ENCODE results near the gene BSCL2. TPM values are rescaled to one million over a fixed set of nuclear protein-coding genes. Genes with fewer than 3 reads are reported as not detected.

Gene BSCL2
- total RNA-seq, 4 donors from 2014 or later: 61.7 to 155 (median 75.7) TPM

DNA sequence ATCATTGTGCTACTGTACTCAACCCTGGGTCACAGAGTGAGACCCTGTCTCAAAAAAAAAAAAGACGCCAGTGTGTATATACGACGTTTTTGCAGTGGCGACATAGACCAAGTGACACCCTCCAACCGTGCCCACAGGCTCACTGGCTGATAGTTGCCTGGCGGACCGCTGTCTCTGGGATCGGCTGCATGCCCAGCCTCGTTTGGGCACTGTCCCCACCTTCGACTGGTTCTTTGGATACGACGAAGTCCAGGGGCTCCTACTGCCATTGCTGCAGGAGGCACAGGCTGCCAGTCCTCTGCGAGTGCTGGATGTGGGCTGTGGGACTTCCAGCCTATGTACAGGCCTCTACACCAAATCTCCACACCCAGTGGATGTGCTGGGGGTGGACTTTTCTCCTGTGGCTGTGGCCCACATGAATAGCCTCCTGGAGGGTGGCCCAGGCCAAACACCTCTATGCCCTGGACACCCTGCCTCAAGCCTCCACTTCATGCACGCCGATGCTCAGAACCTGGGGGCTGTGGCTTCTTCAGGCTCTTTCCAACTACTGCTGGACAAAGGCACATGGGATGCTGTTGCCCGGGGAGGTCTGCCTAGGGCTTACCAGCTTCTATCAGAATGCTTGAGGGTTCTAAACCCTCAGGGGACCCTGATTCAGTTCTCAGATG lies 40.8 kb downstream of the BSCL2 start:
- peaks cover 21 to 61% (median 48%) of the 10 kb centered on the region in 4 donors for H3K4me1 ChIP-seq
- H3K27me3 ChIP-seq: no peaks in the 10 kb centered on the region
- 29% methylated on average over 15 of the region's 16 CpGs; no CpG with 5 or more reads in 1 of the 2 donors for WGBS, 2 donors (ENCODE audit: low coverage in 1 of 2)
- peak overlapping the region; percentile 93 to 97 (median 94) for H3K27ac ChIP-seq
- no peaks in the 10 kb centered on the region for H3K9me3 ChIP-seq
- H3K4me3 ChIP-seq: peak overlapping the region; percentile 55 to 77 (median 68)
- no peak for DNase-seq
- TF ChIP-seq, protein P1, sequence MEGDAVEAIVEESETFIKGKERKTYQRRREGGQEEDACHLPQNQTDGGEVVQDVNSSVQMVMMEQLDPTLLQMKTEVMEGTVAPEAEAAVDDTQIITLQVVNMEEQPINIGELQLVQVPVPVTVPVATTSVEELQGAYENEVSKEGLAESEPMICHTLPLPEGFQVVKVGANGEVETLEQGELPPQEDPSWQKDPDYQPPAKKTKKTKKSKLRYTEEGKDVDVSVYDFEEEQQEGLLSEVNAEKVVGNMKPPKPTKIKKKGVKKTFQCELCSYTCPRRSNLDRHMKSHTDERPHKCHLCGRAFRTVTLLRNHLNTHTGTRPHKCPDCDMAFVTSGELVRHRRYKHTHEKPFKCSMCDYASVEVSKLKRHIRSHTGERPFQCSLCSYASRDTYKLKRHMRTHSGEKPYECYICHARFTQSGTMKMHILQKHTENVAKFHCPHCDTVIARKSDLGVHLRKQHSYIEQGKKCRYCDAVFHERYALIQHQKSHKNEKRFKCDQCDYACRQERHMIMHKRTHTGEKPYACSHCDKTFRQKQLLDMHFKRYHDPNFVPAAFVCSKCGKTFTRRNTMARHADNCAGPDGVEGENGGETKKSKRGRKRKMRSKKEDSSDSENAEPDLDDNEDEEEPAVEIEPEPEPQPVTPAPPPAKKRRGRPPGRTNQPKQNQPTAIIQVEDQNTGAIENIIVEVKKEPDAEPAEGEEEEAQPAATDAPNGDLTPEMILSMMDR (IDR thresholded peaks at IDR 0.05): no peak
- no peak for TF ChIP-seq EP300 (IDR thresholded peaks at IDR 0.05; ENCODE audit: low read depth)
- intact Hi-C loops (cut with DNase I; ENCODE audit: low total_unique reads) (no loop called here), in situ Hi-C loops (cut with MboI; ENCODE audit: low pct_ligation_motif_present in 1 of 4, low pct_unique_long_range_greater_than_20kb in 1 of 4, low sequenced_read_pairs in 3 of 4) (no loop called here)
- peaks cover 0 to 6% (median 0%) of the 10 kb centered on the region in 4 donors for H3K36me3 ChIP-seq

DNA sequence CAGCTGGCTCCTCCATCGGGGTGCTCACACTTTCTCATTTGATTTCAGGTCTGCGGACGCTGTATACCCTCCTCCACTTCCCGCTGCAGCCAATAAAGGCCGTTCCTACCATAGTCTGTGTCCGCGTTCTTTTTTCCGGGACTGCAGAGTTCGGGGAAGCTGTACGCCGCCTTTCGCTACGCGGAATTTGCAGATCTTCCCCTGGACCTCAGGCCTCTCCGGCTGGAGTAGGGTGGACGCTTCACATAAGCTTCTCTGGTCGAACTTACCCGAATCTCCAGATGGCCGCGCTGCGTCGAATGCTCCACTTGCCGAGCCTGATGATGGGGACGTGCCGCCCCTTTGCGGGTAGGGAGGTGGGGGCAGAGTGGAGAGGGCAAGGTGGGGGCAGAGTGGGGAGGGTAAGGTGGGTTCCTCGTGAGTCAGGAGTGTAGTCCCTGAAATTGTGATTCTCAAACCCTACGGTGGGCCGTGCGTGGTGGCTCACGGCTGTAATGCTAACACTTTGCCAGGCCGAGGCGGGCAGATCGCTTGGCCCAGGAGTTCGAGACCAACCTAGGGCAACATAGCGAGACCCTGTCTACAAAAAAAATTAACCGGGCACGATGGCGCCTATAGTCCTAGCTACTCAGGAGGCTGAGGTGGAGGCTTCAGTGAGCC lies 41.5 kb downstream of the BSCL2 start:
- TF ChIP-seq, protein P1 (IDR thresholded peaks at IDR 0.05): no peak
- no peak for TF ChIP-seq POLR2AphosphoS5 (IDR thresholded peaks at IDR 0.05)
- no peak for TF ChIP-seq EP300 (IDR thresholded peaks at IDR 0.05; ENCODE audit: low read depth)
- TF ChIP-seq POLR2A (IDR thresholded peaks at IDR 0.05): no peak
- in situ Hi-C loops (cut with MboI; ENCODE audit: low pct_ligation_motif_present in 1 of 4, low pct_unique_long_range_greater_than_20kb in 1 of 4, low sequenced_read_pairs in 3 of 4): no loop called here
- peak; percentile 54 for DNase-seq
- intact Hi-C loops (cut with DNase I; ENCODE audit: low total_unique reads): no loop called here
- no peaks in the 10 kb centered on the region for H3K27me3 ChIP-seq
- peaks cover 0 to 6% (median 0%) of the 10 kb centered on the region in 4 donors for H3K36me3 ChIP-seq
- peak overlapping the region; percentile 93 to 97 (median 94) for H3K27ac ChIP-seq
- no peaks in the 10 kb centered on the region for H3K9me3 ChIP-seq
- H3K4me1 ChIP-seq: peaks cover 18 to 56% (median 43%) of the 10 kb centered on the region in 4 donors
- peak overlapping the region; percentile 55 to 77 (median 68) for H3K4me3 ChIP-seq
- WGBS, 2 donors (ENCODE audit: low coverage in 1 of 2): 2% methylated on average over 39 of the region's 39 CpGs; no CpG with 5 or more reads in 1 of the 2 donors

DNA sequence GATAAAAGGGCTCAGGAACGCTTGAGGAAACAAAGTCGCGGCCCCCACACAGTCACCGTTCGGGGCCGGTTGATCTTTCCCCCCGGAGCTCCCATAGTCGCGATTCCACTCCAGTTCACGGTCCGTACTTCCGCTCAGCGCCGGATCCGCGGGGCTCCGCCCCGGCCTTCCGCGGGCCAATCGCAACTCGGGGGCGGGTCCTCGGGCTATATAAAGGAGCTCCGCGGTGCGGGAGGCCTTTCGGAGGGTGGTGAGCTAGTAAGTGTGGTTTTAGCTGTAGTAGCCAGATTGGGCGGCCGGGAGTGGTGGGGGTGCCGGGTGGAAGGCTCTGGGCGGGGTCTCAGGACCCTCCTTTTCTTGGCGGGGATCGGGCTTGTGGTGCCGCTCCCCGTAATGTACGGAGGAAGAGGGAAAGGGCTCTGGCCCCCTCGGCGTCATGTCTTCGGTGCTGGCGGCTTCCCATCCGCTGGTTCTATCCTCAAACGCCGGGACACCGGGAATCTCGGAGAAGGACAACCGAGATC lies 42.1 kb downstream of the BSCL2 start, which contains the start of the genes C11orf98 and CSKMT:
Gene C11orf98, minus strand, starts transcription at position 136 of the 524 bp plus-strand sequence. Its CDS starts 41 bp downstream, at position 95.
Gene CSKMT, plus strand, starts transcription at position 238 of the 524 bp plus-strand sequence. CDS start 568 bp downstream, outside the sequence.
- TF ChIP-seq POLR2A (IDR thresholded peaks at IDR 0.05) (peak; percentile 99), EP300 (IDR thresholded peaks at IDR 0.05; ENCODE audit: low read depth) (no peak), POLR2AphosphoS5 (IDR thresholded peaks at IDR 0.05) (peak; percentile 98 to 100 (median 100))
- TF ChIP-seq, protein P1 (IDR thresholded peaks at IDR 0.05): no peak
- WGBS, 2 donors (ENCODE audit: low coverage in 1 of 2): 0% methylated on average over 44 of the region's 47 CpGs; no CpG with 5 or more reads in 1 of the 2 donors
- H3K36me3 ChIP-seq: peaks cover 0 to 6% (median 0%) of the 10 kb centered on the region in 4 donors
- in situ Hi-C loops (cut with MboI; ENCODE audit: low pct_ligation_motif_present in 1 of 4, low pct_unique_long_range_greater_than_20kb in 1 of 4, low sequenced_read_pairs in 3 of 4) (no loop called here), intact Hi-C loops (cut with DNase I; ENCODE audit: low total_unique reads) (no loop called here)
- peak within 1 kb of the TSS; percentile 55 to 77 (median 72) for H3K4me3 ChIP-seq
- peak; percentile 97 for DNase-seq
- no peaks in the 10 kb centered on the region for H3K9me3 ChIP-seq
- no peaks in the 10 kb centered on the region for H3K27me3 ChIP-seq
- H3K4me1 ChIP-seq: peaks cover 18 to 50% (median 37%) of the 10 kb centered on the region in 4 donors
- H3K27ac ChIP-seq: peak within 1 kb of the TSS; percentile 93 to 97 (median 94)

Data from transverse colon (tissue), 4 donors.